ENCODE data around the gene PLD3.
"Not testable (repeated sequence)": the region's sequence is repeated elsewhere in the genome, so short reads cannot be mapped to it uniquely, and the experiment has no call there.

PLD3 gene

DNA sequence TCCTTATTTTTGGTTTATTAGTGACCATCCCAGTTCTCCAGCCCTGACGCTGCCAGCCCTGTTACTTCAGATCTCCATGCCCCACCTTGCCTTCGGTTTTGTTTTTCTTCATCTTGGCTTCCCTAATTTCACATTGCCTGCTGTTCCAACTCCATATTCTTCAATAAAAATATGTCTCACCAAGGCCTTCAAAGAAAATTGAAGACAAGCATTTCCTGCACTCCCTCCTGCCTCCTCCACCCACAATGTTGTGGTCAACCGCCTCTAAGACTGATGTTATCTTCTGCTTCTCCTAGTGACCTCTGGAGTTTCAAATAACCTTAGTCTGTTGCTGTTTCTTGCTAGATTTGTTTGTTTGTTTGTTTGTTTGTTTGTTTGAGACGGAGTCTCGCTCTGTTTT lies 14.6 kb downstream of the PLD3 start:
- no peak for DNase-seq (ENCODE audit: low read depth)

DNA sequence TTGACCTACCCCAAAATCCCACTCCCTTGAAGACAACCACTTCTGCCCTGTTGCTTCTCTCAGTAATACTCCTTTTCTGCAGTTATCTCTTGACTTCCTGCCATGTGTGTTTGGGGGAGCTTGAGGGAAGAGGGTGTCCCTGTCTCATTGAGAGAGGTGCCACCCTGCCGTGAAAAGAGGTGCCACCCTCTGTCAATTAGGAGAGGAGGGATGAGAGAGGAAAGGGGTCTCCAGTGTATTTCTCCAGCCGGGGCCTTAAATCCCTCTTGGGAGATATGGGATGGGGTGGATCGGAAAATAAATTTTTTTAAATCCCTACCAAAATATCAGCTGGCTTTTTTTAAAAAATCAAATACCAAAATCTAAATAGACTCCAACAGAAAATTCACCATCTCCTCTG lies 16.5 kb downstream of the PLD3 start:
- DNase-seq (ENCODE audit: low read depth): no peak

DNA sequence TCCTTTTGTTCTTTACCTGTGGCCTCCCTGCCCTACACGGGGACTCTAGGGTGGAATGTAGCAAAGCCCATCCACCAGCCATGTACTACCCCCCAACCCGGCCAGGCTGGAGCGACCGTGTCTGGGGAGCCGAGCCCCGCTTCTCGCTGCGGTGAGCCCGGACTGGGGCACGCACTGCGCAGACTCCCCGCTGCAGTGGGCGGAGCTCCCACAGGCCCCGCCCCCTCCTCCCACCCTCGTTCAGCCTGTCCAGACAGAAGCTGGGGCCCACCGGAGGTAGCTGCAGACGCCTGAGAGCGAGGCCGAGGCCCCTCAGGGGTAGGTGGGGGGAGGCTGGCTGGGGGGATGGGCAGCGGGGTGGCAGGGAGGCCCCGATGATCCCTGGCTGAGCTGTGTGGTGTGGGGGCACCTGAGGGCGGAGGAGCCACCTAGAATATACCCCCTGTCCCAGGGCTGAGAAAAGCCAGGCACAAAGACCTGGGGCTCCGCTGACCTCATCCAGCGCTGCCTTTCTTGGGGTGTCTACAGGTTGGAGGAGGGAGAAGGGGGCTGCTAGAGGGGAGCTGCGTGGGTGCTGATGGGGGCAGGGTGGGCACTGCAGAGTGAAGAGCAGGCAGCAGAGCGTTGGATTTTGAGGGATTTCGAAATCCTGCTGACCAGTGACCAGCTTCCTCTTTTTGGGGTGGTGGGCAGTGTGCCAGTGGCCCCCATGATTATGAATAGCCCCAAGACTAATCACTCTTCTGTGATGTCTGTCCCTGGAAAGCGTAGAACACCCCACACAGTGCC lies 17.3 kb downstream of the PLD3 start:
- DNase-seq (ENCODE audit: low read depth): no peak

DNA sequence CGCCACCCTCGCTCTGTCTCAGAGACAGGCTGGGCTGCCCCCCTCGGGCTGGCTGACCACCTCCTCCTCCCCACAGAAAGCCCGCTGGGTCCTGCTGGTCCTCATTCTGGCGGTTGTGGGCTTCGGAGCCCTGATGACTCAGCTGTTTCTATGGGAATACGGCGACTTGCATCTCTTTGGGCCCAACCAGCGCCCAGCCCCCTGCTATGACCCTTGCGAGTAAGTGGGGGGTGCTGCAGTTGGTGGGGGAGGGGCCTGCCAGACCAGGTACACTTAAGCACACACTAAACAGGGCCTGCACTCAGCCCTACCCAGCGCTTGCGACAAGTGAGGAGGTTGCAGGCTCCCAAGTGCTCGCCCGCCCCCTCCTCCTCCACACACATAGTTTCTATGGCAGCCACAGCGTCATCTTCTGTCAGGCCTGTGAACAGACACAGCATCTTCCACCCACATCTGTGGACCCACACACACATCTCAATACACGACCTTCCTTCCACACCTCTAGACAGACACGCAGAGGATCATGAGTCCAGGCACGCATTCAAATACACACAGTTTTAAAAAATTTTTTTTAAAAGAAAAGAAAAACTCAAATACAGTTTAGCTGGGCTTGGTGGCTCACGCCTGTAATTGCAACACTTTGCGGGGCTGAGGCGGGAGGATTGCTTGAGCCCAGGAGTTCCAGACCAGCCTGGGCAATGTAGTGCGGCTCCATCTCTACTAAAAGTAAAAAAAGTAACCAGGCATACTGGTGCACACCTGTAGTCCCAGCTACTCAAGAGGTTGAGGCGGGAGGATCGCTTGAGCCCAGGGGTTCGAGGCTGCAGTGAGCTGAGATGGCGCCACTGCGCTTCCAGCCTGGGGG lies 18.4 kb downstream of the PLD3 start:
- DNase-seq (ENCODE audit: low read depth): no peak

DNA sequence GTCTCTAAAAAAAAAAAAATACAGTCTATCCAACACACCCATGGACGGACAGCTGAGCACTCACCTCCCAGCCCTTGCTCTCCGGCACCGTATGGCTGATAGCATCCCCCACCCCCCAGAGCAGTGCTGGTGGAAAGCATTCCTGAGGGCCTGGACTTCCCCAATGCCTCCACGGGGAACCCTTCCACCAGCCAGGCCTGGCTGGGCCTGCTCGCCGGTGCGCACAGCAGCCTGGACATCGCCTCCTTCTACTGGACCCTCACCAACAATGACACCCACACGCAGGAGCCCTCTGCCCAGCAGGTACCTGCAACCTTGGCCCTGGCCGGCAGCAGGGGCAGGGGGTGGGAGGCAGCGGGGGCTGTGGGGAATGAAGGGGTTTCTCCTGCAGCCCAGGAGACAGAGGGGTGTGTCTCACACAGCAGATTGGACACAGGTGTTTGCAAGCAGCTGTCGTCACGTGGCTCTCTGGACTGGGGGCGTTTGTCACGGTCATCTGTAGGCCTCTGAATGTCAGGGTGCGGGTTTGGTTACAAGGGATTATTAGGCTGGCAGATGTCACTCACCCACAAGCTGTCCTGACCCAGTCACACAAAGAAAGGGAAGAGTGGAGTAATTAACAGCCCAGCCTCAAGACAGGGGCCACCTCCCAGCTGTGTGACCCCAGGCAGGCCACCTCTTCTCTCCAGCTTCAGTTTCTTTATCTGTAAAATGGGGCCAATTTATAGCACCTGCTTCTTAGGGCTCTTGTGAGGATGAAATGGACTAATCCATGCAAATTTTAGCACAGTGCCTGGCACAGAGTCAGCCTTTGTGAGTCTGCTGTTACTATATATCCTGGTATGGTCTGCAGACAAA lies 19.3 kb downstream of the PLD3 start:
- no peak for DNase-seq (ENCODE audit: low read depth)

DNA sequence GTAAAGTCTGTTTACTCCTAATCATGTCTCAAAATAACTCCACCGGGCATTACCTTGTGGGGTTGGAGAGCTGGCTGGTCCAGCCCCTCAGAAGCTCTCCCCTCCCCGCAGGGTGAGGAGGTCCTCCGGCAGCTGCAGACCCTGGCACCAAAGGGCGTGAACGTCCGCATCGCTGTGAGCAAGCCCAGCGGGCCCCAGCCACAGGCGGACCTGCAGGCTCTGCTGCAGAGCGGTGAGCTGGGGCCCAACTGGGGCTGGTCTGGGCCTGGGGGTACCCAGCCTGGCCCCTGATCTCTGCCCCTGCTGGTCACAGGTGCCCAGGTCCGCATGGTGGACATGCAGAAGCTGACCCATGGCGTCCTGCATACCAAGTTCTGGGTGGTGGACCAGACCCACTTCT lies 21.3 kb downstream of the PLD3 start:
- DNase-seq (ENCODE audit: low read depth): no peak

DNA sequence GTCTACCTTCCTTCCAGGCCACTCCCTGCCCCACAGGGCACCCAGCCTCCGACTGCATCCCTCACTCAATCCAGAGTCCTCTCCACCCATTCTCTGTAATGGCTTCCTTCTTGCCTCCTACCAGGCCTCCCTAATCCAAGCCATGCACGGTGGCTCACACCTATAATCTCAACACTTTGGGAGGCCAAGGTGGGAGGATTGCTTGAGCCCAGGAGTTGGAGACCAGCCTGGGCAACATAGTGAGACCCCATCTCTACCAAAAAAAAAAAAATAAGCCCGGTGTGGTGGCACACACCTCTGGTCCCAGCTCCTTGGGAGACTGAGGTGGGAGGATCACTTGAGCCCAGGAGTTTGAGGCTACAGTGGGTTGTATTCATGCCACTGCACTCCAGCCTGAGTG lies 21.8 kb downstream of the PLD3 start:
- DNase-seq (ENCODE audit: low read depth): not testable (repeated sequence)

DNA sequence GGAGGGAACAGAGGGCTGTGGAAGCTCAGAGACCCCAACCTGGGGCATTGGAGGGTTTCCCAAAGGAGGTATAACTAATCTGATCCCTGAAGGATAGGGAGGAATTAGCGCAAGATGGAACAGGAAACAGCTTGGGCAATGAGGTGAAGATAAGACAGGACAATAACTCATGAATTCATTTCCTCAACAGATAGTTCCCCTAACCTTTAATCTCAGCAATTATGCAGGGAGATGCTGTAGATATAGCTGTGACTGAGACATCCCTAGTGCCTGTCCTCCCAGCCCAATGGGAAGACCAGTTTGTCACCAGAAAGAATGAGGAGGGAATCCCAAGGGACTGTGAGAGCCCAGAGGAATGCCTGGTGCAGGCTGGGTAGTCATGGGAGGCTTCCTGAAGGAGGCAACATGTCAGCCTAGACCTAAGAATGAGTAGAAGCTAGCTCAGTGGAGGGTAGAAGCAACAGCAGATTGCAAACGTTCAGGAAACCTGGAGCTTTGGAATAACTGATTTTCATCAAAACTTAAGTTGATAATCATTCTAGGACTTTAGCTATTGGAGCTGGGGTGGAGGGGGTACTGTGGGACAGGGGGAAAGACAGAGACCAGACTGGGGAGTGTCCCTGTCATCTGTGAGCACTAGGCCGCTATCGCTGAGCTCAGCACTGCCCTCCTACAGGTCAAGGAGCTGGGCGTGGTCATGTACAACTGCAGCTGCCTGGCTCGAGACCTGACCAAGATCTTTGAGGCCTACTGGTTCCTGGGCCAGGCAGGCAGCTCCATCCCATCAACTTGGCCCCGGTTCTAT lies 22.7 kb downstream of the PLD3 start:
- DNase-seq (ENCODE audit: low read depth): no peak

DNA sequence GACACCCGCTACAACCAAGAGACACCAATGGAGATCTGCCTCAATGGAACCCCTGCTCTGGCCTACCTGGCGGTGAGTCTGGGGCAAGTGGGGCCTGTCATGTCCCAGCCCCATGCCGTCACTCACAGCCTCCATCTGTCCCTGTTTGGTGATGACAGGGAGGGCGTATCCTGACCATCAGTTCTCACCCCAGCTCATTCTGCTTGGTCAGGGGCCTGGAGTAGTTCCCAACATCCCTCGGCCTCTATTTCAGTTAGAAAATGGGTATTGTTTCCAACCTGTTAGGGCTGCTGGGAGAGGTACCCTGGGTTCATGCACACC lies 23.3 kb downstream of the PLD3 start:
- no peak for DNase-seq (ENCODE audit: low read depth)

DNA sequence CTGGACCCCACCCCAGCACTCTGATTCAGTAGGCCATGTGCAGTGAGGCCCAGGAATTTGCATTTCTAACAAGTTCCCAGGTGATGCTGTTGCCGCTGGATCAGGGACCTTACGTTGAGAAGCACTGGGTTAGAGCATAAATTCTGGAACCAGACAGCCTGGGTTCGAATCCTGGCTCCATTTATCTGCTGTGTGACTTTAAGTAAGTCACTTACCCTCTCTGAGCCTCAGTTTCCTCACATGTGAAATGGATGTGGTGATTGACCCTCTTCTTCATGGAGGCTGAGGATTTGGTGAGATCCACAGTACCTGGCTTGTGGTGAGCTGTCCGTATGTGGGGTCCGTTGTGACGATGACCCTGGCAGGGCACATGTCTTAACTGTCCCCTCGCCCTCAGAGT lies 25.6 kb downstream of the PLD3 start:
- no peak for DNase-seq (ENCODE audit: low read depth)

DNA sequence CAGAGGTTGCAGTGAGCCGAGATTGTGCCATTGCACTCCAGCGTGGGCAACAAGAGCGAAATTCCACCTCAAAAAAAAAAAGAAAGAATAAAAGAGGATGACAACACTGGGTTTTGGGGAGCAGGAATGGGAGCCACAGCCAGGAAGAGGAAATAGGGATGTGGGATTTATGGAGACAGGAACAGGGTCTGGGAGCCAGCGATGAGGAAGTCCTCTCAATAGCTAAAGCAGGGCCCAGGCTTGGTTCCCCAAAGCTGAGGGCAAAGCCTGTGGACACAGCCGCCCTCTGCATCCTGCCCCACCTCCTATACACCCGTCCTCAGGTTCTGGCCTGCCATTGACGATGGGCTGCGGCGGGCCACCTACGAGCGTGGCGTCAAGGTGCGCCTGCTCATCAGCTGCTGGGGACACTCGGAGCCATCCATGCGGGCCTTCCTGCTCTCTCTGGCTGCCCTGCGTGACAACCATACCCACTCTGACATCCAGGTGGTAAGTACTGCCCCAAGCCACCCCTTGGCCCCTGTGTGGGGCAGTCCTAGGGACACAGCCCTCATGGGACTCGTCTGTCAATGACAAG lies 27.9 kb downstream of the PLD3 start:
- DNase-seq (ENCODE audit: low read depth): no peak

DNA sequence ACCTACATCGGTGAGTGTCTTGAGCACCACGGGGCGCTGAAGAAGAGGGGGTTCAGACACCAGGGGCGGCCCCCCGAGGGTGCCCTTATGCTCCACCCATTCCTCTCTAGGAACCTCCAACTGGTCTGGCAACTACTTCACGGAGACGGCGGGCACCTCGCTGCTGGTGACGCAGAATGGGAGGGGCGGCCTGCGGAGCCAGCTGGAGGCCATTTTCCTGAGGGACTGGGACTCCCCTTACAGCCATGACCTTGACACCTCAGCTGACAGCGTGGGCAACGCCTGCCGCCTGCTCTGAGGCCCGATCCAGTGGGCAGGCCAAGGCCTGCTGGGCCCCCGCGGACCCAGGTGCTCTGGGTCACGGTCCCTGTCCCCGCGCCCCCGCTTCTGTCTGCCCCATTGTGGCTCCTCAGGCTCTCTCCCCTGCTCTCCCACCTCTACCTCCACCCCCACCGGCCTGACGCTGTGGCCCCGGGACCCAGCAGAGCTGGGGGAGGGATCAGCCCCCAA lies 29.4 kb downstream of the PLD3 start:
- DNase-seq (ENCODE audit: low read depth): no peak

DNA sequence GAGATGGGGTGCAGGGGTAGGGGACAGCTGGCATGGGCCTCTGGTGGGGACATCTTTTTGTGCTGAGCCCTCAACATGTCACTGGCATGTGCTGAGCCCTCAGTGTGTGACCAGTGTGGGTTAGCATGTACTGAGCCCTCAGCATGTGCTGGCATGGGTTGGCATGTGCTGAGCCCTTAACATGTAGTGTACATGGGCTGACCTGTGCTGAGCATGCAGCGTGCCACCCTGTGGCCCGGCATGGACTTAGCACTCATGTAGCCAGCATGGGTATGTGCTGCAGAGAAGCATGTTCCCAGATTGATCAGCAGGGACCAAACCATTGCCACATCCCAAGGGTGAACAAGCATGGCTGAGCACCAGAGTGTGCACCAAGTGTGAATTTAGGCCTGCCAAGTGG lies 30.0 kb downstream of the PLD3 start:
- no peak for DNase-seq (ENCODE audit: low read depth)

DNA sequence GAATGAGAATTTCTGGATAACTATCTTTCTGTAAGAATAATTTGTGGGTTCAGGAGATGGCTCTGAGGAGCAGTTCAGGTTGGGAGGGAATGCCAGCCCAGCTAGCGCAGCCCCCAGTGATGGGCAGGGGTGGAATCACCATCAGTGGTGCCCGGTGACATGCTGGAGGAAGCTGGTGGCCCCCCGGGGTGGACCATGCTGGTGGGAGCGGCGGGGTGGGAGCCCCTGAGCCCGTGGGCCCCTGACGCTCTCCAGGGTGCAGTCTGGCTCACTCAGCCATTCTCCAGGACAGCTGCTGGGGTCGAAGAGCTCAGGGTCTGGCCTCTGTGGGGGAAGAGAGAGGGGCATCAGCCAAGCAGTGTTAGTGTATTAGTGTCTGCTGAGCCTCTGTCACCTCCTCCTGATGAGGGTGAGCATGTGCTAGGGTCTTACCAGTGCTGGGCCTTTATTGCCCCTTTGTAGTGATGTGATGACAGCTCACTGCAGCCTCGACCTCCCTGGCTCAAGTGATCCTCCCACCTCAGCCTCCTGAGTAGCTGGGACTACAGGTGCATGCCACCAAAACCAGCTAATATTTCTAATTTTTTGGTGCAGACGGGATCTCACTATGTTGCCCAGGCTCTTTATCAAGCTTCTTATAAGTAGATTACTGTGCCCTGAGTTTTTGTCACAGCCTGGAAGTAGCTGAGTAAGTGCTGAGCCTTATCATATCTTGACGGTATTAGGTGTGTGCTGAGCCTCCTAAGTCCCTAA lies 31.1 kb downstream of the PLD3 start:
- DNase-seq (ENCODE audit: low read depth): no peak

DNA sequence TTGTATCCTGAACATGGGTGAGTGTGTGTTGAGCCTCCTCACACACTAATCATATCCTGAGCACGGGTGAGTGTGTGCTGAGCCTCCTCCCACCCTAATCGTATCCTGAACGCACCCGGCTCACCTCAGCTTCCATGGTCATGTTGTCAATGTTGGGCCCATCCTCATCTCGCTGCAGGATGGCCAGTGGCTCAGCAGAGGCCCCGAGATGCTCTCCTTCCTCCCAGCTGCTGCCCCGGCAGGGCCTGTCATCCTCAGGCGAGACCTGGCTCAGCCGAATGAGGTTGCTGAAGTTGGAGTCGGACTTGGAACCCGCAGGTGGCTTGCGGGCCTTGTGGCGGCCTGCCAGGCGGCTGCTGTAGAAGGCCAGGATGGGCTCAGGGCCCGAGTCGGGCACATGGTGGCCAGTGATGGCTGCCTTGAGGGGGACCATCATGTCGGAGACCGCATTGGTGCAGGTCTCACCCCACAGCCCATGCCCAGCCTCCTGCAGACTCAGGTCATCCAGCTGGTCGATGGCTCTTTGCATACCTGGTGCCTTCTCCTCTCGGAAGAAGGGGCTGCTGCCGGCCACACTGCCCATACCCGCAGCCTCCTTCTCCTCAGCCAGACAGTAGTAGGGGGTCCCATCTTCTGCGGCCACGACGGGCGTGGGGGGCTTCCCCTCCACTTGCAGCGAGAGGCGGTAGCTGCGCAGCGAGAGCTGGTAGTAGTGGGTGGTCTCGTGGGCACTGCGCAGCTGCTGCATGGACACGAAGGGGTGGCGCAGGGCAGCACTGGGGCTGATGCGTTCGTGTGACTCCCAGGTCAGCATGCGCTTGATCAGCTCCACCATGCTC lies 31.9 kb downstream of the PLD3 start:
- no peak for DNase-seq (ENCODE audit: low read depth)

DNA sequence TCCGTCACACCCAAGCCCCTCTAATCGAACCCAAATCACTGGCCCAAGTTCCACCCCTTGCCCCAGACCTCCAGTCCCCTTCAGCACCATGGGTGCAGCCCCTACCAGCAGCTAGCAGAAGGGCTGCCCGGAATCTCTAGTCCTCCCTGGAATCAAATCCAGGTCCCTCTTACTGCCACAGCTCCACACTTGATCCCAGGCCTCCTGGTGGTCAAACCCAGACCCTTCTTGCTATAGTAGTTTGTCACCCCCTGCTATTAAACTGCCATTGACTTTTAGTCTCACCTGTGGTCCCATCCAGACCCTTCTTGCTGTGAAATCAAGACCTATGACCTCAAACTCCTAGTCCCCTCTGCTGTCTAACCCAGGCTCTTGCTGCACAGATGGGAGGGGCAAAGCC lies 32.8 kb downstream of the PLD3 start:
- no peak for DNase-seq (ENCODE audit: low read depth)

DNA sequence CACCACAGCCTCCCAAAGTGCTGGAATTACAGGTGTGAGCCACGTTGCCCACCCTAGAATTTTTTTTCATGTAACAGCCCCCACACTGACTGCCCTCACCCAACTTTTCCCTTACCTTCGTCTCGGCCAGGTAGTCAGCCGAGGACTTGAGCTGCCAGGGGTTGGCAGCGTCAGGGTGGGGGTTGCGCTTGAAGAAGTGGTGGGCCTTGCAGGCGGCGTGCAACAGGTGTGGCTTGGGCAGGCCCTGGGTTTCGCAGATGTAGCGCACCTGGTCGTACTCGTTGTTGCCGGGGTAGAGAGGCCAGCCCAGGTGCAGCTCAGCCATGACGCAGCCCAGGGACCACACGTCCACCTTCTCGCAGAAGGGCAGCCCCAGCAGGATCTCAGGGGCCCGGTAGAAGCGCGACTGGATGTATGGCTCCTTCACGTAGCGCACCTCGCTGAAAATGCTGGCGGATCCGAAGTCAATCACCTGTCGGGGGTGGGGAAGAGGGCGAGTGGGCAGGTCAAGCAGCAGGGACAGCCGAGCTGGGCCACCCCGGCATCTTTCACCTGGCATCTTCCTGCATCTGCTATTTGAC lies 35.3 kb downstream of the PLD3 start:
- no peak for DNase-seq (ENCODE audit: low read depth)

DNA sequence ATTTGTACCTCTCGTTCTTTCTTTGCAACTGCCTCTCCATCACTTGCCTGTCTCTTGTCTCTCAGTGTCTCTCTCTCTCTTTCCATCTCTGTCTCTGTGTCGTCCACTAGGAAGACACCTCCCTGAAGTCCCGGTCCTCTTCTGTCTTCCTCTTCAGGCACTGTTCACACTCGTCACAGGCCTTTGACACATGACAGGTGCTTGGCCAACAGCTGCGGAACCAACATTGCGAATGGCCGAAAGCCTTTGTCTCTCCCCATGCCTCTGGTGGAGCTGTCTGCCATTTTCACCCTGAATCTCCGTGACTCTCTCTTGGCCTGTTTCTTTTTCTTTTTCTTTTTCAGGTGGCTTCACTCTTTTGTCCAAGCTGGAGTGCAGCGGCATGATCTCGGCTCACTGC lies 38.7 kb downstream of the PLD3 start:
- DNase-seq (ENCODE audit: low read depth): no peak

DNA sequence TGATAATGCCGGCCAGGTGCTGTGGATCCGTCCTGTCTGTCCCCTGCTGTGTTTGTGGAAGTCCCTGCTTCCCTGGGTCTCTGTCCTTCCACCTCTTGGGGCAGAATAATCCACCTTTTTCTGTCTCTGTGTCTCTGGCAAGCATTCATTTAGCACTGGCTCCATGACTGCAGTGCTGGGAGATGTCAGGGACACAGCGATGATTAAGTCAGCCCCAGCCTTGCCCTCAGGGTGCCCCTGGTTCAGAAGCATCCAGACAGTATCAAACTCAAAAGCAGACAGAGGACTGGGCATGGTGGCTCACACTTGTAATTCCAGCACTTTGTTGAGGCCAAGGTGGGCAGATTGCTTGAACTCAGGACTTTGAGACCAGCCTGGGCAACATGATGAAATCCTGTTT lies 40.0 kb downstream of the PLD3 start:
- no peak for DNase-seq (ENCODE audit: low read depth)

All from T follicular helper cell (primary cell).